Hepatocyte (in vitro differentiated cells): ENCODE results near the gene TRPM2.

Experiments used
- CTCF ChIP-seq: fragments of 200-600 bp; sonication (generic); IDR thresholded peaks from 2 replicates; pipeline ENCODE4 v1.5.1; 2016; ENCODE audit warnings: antibody characterized with exemption, mild to moderate bottlenecking; ENCODE audit not compliant: poor library complexity
- EZH2 ChIP-seq: fragments of 200-600 bp; sonication (generic); IDR thresholded peaks from 2 replicates; pipeline ENCODE4 v1.6.1; 2016; ENCODE audit warnings: antibody characterized with exemption, mild to moderate bottlenecking, borderline replicate concordance
- EZH2phosphoT487 ChIP-seq: fragments of 200-600 bp; sonication (generic); IDR thresholded peaks from one replicate; pipeline ENCODE4 v1.6.1; 2018; ENCODE audit warnings: antibody characterized with exemption, mild to moderate bottlenecking, low read depth, moderate library complexity; ENCODE audit not compliant: unreplicated experiment, severe bottlenecking

DNA sequence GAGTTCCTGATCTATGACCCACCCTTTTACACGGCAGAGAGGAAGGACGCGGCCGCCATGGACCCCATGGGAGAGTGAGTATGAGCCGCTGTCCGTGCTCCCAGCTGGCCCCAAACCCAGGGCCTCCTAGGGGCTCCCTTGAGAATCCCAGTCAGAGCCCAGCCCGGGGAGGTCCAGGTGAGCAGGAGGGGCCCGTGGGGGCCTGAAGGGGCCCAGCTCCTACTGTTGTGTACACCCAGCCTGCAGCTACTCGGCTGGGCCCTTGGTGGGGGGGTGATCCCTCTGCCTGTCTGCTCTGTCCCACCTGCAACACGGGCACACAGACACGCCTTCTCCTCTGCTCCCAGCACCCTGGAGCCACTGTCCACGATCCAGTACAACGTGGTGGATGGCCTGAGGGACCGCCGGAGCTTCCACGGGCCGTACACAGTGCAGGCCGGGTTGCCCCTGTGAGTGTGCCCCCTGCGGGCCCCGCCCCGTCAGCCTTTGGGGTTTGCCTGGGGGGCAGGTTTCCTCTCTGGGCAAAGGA is 73.3 kb downstream of the TRPM2 start:
- TF ChIP-seq CTCF: no peak
- TF ChIP-seq EZH2phosphoT487: no peak
- TF ChIP-seq EZH2: no peak
